Fibroblast of skin of left quadriceps (primary cell): ENCODE results near the gene UNC5CL.
A peak's percentile ranks its signal among the peaks of the same experiment; 100 is the strongest.

Source experiments
- DNase-seq, 2 experiments: peaks; one replicate each; pipeline ENCODE4 v3.0.0-alpha.2; 2013; ENCODE audit warnings: low read depth in 2 of 2

Gene UNC5CL

DNA sequence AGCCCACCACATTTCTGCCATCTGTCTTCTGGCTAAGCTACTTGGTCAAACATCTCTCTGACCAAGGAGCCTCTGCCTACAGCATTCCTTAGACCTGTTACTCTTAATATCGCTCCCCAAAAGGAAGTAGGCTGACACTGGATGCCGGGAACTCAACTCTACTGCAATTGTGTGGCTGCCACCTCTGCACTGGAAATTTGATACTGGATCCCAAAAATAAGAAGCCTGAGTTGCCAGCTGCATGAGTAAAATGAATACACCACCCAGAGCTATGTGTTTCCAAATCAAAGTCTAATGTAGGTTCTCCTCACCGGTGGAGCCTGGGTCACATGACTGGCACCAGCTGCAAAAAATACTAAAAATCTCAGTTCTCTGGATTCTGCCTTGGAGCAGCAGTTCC, 36.9 kb downstream of the UNC5CL start:
- DNase-seq: no peak

DNA sequence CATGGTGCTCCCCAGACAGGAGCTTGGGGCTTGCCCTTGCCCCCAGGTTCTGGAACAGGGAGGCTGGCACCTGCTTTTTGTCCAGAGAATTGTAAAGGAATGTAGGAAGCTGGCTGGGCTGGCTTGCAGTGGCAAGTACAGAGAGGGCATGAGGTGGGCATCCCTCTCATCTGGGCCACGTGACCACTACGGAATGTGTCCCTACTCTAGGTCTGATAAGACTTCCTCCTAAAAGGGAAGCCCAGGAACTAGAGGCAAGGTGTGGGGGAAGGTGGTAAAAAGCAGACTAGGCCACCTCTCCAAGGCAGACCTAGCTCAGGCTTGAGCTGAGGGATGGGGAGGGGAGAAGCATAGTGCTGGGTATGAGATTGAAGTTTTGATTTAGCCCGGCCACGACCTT, 38.8 kb downstream of the UNC5CL start:
- no peak for DNase-seq

- no peak for DNase-seq
Observed at GRCh38 chr6:40999569-40999968, 39.5 kb downstream of the UNC5CL start.

GRCh38 chr6:40998661-40999060, 40.4 kb downstream of the UNC5CL start:
- no peak for DNase-seq

DNA sequence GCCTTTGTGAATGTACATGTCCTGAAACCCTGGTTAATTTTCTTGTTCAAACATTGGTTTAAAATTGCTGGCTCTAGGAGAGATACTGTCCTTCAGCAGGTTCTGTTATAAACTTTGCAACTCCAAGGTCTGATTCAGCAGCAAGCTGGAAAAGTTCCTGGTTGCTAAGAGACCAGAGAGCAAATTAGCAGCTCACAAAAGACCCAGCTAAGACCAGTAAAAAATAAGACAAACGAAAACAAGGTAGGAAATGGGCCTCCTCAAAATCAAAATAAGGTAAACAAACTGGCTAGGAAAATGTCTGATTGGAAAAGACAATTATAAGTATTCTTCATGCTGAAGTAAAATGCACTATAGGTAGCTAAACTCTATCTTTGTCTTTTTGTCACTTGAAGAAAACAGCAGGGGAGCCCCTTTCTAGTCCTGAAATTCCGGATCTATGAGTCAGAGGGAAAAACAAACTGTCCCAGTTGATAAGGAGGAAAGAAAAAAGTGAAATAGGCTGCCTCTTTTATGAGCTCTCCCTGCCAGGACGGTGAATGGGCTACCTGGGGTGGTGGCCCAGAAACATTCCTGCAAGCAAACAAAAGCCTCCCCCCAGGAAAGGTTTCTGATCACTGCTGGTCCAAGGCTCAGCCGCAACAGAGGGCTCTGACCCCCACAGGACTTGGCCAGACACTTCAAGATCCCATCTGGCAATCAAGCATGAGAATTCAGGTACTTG, 41.6 kb downstream of the UNC5CL start:
- DNase-seq: peak in 1 of 2 experiments; percentile 9

DNA sequence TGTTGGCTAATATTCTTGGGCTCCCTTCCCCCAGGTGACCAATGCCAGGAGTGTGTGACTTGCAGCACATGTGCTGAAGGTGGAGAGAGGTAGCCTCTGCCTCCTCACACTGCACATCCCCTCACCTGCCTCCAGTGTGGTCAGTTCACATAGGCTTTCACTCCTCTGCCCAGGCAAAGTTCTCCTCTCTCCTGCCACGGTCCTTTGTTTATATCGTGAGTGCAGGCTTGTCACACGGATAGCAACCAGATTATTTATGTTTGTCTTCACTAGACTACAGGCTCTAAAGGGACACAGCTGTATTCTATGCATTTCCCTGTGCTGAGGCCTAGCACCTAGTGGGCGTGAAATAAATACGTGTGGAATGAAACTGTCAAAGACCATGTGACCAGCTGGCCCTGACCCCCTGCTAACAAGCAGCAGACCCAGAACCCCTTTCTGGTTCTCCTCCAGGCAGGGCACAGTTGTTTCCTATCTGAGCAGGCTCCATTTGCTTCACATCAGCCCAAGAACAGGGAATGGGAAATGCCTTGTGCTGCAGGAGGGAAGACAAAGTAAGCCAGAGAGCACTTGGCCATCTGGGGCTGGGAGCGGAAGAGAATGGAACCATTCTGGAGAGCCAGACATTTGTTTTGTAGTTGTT, 42.3 kb downstream of the UNC5CL start:
- peak in 1 of 2 experiments; percentile 4 for DNase-seq

- no peak for DNase-seq
Observed at GRCh38 chr6:40992746-40993145, 46.3 kb downstream of the UNC5CL start.

DNA sequence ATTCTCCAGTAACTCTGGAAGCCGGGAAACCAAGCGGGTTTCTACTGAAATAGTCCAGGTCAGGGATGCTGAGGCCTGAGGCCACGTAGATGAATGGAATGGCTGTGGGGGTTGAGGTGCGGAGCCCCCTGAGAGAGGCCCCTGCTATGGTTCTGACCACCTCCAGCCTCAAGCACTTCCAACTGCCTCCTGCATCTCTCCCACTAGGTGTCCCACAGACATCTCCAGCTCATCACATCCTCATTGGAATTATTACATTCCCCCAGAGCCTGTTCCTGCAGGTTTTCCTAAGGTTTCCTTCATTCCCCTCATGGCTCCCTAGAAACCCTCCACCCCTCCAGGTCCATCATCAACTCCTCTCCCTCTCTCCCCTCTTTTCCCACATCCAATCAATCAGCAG, 48.7 kb downstream of the UNC5CL start:
- no peak for DNase-seq

DNA sequence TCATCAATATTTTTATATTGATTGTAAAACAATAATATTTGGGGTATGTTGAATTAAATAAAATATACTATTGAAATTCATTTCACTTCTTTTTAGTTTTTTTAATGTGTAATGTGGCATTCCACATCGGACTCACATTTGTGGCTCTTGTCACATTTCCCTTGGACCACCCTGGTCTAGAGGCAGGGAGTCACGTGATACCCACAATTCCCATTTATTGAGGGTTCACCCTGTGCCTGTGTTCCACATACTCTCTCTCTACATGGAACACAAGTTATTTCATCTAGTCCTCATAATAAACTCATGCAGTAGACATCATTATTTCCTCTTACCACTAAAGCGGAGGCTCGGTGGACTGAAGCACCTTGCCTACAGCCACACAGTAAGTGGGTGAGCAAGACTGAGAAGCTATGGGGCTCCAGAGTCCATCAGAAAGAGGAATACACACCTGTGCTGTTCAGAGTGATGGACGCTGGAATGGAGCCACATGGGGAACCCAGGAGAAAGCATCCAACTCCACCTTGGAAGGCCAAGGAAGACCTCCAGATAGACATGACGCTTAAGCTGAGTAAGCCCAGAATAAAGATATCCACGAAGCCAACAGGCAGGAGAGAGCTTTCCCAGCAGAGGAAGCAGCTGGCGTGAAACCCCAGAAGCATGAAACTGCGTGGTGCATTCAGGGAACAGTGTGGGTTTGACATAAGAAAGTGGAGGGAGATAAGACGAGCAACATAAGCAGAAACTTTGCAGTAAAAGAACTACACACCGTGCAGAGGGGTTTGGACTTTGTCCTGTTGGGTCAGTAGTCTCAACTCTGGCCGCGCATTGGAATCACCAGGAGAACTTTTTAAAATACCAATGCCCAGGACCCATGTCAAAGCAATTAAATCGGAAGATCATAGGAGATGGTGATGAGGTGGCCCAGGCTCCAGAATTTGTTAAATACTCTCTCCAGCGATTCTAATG, 49.5 kb downstream of the UNC5CL start:
- DNase-seq: no peak

GRCh38 chr6:40988634-40989033, 50.4 kb downstream of the UNC5CL start:
- DNase-seq: no peak

GRCh38 chr6:40986921-40987819, 51.9 kb downstream of the UNC5CL start:
- peak in 1 of 2 experiments; percentile 12 for DNase-seq

GRCh38 chr6:40986364-40986763, 52.7 kb downstream of the UNC5CL start:
- DNase-seq: no peak

DNA sequence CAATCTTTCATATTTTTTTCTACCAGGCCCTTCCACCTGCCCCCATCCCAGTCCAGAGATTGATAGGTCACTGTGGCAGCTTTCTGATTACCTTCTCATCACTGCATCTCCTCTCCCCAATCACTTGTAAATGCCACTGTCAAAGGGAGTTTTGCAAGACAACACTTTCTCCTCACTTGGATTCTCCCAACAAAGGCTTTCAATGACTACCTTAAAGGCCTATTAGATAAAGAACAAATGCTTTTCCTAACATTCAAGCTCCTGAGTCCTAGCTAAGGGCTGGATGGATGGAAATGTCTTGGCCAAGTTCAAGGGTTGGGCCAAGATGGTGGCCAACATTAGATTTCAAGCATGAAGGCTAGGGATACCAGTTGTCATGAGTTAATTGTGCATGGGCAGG, 55.3 kb downstream of the UNC5CL start:
- DNase-seq: no peak

DNA sequence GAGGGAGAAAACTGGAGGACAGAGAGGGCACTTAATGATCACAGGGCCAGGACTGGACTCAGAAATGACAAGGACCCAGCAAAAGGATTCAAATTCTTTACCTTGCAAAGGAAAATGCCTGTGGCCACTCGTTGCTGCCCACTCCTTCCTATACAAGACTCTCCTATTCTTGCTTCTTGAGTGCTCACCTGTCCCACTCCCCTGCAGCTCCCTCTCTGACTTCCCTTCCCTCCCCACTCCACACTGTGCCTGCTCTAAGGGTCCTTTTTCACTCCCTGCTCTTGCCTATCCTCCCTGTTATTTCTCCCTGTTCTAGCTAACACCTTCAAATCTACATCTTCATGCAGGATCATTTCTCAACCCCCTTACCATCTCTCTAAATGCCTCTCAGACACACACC, 56.1 kb downstream of the UNC5CL start:
- no peak for DNase-seq

DNA sequence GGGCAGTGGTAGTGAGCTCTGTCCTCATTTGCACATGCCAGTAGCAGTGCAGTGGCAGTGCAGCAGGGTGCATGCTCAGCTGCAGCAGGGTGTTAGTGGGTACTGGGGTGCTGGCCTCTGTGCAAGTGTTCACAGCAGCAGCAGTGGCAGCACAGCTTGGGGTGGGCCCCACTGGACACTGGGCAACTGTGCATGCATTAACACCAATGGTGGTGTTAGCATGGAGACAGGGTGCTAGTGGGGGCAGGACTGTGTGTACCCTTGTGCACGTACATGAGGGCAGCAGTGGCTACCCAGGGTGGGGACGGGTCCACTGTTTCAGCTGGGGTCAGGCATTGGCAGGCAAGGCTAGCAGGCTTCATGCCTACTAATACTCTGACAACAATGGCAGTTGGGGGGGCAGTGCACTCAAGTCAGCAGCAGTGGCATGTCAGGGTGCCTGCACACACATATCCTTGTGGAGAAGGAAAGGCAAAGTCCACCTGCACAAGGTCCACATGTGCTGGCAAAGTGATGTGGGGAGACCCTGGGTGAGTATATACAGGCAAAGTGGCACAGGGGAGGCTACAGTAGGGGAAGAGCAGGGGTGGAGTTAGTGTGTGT, 60.2 kb downstream of the UNC5CL start:
- DNase-seq: no peak

- no peak for DNase-seq
Observed at GRCh38 chr6:40977695-40978094, 61.3 kb downstream of the UNC5CL start.

GRCh38 chr6:40977085-40977484, 61.9 kb downstream of the UNC5CL start:
- DNase-seq: no peak
